Middle frontal gyrus (tissue), 1 donor: ENCODE data around the gene TBX21.
"Not testable (repeated sequence)": the region's sequence is repeated elsewhere in the genome, so short reads cannot be mapped to it uniquely, and the experiment has no call there.

Experiments used
- DNase-seq: peaks from one replicate; pipeline ENCODE4 v3.0.0-alpha.2; 2015; ENCODE audit warnings: low spot score; ENCODE audit errors: extremely low spot score

Gene TBX21

GRCh38 chr17:47762728-47763127, 29.7 kb downstream of the TBX21 start:
- no peak for DNase-seq

- DNase-seq: no peak
Measured at GRCh38 chr17:47763913-47764582, 31.0 kb downstream of the TBX21 start.

- DNase-seq: not testable (repeated sequence)
Measured at GRCh38 chr17:47773649-47774048, 40.6 kb downstream of the TBX21 start.

GRCh38 chr17:47774331-47774730, 41.3 kb downstream of the TBX21 start:
- no peak for DNase-seq

GRCh38 chr17:47774987-47775580, 42.0 kb downstream of the TBX21 start:
- DNase-seq: no peak

GRCh38 chr17:47776330-47777197, 43.5 kb downstream of the TBX21 start:
- no peak for DNase-seq

GRCh38 chr17:47778184-47778635, 45.2 kb downstream of the TBX21 start:
- DNase-seq: no peak

- no peak for DNase-seq
Measured at GRCh38 chr17:47781397-47781796, 48.4 kb downstream of the TBX21 start.

- DNase-seq: no peak
Measured at GRCh38 chr17:47785538-47786123, 52.6 kb downstream of the TBX21 start.

GRCh38 chr17:47789611-47790561, 56.9 kb downstream of the TBX21 start:
- DNase-seq: no peak

- no peak for DNase-seq
Measured at GRCh38 chr17:47791025-47791424, 58.0 kb downstream of the TBX21 start.

GRCh38 chr17:47792457-47792856, 59.4 kb downstream of the TBX21 start:
- no peak for DNase-seq

GRCh38 chr17:47792979-47793378, 59.9 kb downstream of the TBX21 start:
- DNase-seq: no peak
